OCI-LY1 (cell line): ENCODE results near the gene PXDN.

ENCODE experiments used
- H2AFZ ChIP-seq: fragments of 200-600 bp; sonication (generic), shearing (Covaris generic); 2 replicates; pipeline ENCODE4 v1.6.0; 2014; ENCODE audit warnings: antibody characterized with exemption, mild to moderate bottlenecking, low read length
- H3F3A ChIP-seq: fragments of 200-600 bp; sonication (generic), shearing (Covaris generic); 2 replicates; pipeline ENCODE4 v1.6.0; 2014; ENCODE audit warnings: mild to moderate bottlenecking, antibody characterized with exemption, low read length, moderate library complexity; ENCODE audit not compliant: insufficient read depth
- H3K27ac ChIP-seq: fragments of 200-600 bp; sonication (generic); 2 replicates; pipeline ENCODE4 v1.5.1; 2014; ENCODE audit warnings: low read length, mixed run types, mild to moderate bottlenecking, low read depth; ENCODE audit not compliant: poor library complexity, severe bottlenecking
- H3K27me3 ChIP-seq: fragments of 200-600 bp; sonication (generic); 2 replicates; pipeline ENCODE4 v1.6.0; 2014; ENCODE audit warnings: antibody characterized with exemption, mild to moderate bottlenecking, low read length, moderate library complexity; ENCODE audit not compliant: insufficient read depth
- H3K36me3 ChIP-seq: fragments of 200-600 bp; sonication (generic); 2 replicates; pipeline ENCODE4 v1.6.1; 2014; ENCODE audit warnings: mild to moderate bottlenecking, antibody characterized with exemption, low read length, moderate library complexity, mixed read lengths; ENCODE audit not compliant: insufficient read depth
- H3K4me1 ChIP-seq: fragments of 200-600 bp; sonication (generic); 2 replicates; pipeline ENCODE4 v1.5.1; 2014; ENCODE audit warnings: mild to moderate bottlenecking, low read length, moderate library complexity; ENCODE audit not compliant: insufficient read depth, severe bottlenecking
- H3K4me2 ChIP-seq: fragments of 200-600 bp; sonication (generic), shearing (Covaris generic); 2 replicates; pipeline ENCODE4 v1.6.1; 2014; ENCODE audit warnings: low read length
- H3K4me3 ChIP-seq: fragments of 200-600 bp; sonication (generic); 2 replicates; pipeline ENCODE4 v1.5.1; 2014; ENCODE audit warnings: low read length, low read depth, mild to moderate bottlenecking, mixed read lengths; ENCODE audit not compliant: poor library complexity, severe bottlenecking
- H3K79me2 ChIP-seq: fragments of 200-600 bp; shearing (Covaris generic); 2 replicates; pipeline ENCODE4 v1.6.1; 2016; ENCODE audit warnings: mixed run types, low read length, mixed read lengths; ENCODE audit not compliant: insufficient read depth
- H3K9ac ChIP-seq: fragments of 200-600 bp; sonication (generic), shearing (Covaris generic); 2 replicates; pipeline ENCODE4 v1.6.1; 2014; ENCODE audit warnings: mild to moderate bottlenecking, low read length, mixed read lengths
- H3K9me2 ChIP-seq: fragments of 200-600 bp; sonication (generic), shearing (Covaris generic); 2 replicates; pipeline ENCODE4 v1.6.1; 2014; ENCODE audit warnings: low read depth, mild to moderate bottlenecking, low read length, mixed read lengths
- H3K9me3 ChIP-seq: fragments of 200-600 bp; shearing (Covaris generic); 2 replicates; pipeline ENCODE4 v1.6.1; 2014; ENCODE audit warnings: low read length, mixed read lengths
- H4K20me1 ChIP-seq: fragments of 200-600 bp; sonication (generic), shearing (Covaris generic); 2 replicates; pipeline ENCODE4 v1.6.0; 2016; ENCODE audit warnings: mild to moderate bottlenecking, low read length; ENCODE audit not compliant: insufficient read depth
- EZH2 ChIP-seq: fragments of 200-600 bp; sonication (generic), shearing (Covaris generic); IDR thresholded peaks from 2 replicates; pipeline ENCODE4 v1.8.0; 2017; ENCODE audit warnings: borderline replicate concordance, mixed run types, mild to moderate bottlenecking, antibody characterized with exemption, low read length, moderate library complexity, mixed read lengths
- TF ChIP-seq, protein P1 (sequence below): fragments of 200-600 bp; sonication (generic), shearing (Covaris generic); IDR thresholded peaks from 2 replicates; pipeline ENCODE4 v1.5.1; 2017; ENCODE audit warnings: mild to moderate bottlenecking, antibody characterized with exemption, low read length, moderate library complexity, mixed read lengths

The PXDN gene

DNA sequence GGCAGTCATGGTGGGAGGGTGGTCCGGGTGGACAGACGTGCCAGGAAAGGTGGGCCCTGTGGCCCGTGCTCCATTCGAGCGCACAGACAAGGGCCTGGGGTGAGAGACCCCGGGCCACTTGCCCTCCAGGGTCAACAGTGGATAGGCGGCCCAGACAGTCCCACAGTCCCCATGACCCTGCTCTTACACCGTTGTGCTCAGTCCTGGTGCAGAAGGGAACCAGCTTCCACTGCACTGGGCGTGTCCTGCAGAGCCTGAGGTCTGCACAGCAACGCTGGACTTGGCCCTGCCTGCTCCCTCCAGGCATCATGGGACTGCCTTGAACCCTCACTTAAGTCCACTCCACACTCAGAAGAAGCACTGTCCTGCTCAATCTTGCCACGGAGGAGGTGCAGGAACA lies 52.0 kb downstream of the PXDN start:
- H4K20me1 ChIP-seq, result no peaks in the 10 kb centered on the region
- H3K36me3 ChIP-seq, result no peaks in the 10 kb centered on the region; the same call in 1 of the 2 replicates
- H3K79me2 ChIP-seq, result no peaks in the 10 kb centered on the region

DNA sequence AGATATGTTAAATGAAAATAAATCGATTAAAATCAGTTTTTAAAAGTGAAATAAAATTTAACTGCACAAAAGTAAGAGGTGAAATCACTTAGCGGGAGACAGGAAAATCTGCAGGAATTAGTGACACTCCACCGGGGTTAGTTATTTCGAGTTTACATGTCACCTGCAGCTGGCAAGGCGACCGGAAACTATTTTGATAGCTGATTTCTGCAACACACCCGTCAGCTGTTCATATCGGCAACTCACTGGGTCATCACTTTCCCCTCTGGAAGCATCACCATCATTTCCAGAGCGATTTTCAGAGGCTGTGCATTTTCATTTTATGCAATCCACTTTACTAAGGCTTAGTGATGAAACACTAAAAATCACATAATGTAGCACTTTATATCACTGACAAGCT lies 52.9 kb downstream of the PXDN start:
- no peaks in the 10 kb centered on the region for H3K9me3 ChIP-seq
- H3K4me2 ChIP-seq, result no peak overlapping the region
- no peaks in the 10 kb centered on the region for H3K79me2 ChIP-seq
- no peaks in the 10 kb centered on the region; the same call in 1 of the 2 replicates for H3K36me3 ChIP-seq
- H3F3A ChIP-seq, result no peaks in the 10 kb centered on the region
- TF ChIP-seq EZH2, result no peak
- TF ChIP-seq, protein P1, sequence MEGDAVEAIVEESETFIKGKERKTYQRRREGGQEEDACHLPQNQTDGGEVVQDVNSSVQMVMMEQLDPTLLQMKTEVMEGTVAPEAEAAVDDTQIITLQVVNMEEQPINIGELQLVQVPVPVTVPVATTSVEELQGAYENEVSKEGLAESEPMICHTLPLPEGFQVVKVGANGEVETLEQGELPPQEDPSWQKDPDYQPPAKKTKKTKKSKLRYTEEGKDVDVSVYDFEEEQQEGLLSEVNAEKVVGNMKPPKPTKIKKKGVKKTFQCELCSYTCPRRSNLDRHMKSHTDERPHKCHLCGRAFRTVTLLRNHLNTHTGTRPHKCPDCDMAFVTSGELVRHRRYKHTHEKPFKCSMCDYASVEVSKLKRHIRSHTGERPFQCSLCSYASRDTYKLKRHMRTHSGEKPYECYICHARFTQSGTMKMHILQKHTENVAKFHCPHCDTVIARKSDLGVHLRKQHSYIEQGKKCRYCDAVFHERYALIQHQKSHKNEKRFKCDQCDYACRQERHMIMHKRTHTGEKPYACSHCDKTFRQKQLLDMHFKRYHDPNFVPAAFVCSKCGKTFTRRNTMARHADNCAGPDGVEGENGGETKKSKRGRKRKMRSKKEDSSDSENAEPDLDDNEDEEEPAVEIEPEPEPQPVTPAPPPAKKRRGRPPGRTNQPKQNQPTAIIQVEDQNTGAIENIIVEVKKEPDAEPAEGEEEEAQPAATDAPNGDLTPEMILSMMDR, result no peak
- no peak overlapping the region for H3K4me3 ChIP-seq
- no peak overlapping the region for H3K9ac ChIP-seq
- H3K27me3 ChIP-seq, result 0 out of 2 replicates have a peak, but pooled peaks cover 2% of the 10 kb centered on the region
- H3K4me1 ChIP-seq, result no peaks in the 10 kb centered on the region
- no peak overlapping the region for H2AFZ ChIP-seq
- H3K9me2 ChIP-seq, result no peaks in the 10 kb centered on the region
- no peak overlapping the region for H3K27ac ChIP-seq
- no peaks in the 10 kb centered on the region for H4K20me1 ChIP-seq

More for the DNA sequence above, 52.0 kb downstream of the PXDN start:
- no peak overlapping the region for H3K4me3 ChIP-seq
- H3K27ac ChIP-seq, result no peak overlapping the region
- H3F3A ChIP-seq, result no peaks in the 10 kb centered on the region
- H3K4me2 ChIP-seq, result no peak overlapping the region
- no peaks in the 10 kb centered on the region for H3K4me1 ChIP-seq
- H2AFZ ChIP-seq, result no peak overlapping the region
- H3K27me3 ChIP-seq, result 0 out of 2 replicates have a peak, but pooled peaks cover 5% of the 10 kb centered on the region
- H3K9ac ChIP-seq, result no peak overlapping the region
- TF ChIP-seq, protein P1, result no peak
- TF ChIP-seq EZH2, result no peak
- H3K9me2 ChIP-seq, result no peaks in the 10 kb centered on the region
- no peaks in the 10 kb centered on the region for H3K9me3 ChIP-seq

DNA sequence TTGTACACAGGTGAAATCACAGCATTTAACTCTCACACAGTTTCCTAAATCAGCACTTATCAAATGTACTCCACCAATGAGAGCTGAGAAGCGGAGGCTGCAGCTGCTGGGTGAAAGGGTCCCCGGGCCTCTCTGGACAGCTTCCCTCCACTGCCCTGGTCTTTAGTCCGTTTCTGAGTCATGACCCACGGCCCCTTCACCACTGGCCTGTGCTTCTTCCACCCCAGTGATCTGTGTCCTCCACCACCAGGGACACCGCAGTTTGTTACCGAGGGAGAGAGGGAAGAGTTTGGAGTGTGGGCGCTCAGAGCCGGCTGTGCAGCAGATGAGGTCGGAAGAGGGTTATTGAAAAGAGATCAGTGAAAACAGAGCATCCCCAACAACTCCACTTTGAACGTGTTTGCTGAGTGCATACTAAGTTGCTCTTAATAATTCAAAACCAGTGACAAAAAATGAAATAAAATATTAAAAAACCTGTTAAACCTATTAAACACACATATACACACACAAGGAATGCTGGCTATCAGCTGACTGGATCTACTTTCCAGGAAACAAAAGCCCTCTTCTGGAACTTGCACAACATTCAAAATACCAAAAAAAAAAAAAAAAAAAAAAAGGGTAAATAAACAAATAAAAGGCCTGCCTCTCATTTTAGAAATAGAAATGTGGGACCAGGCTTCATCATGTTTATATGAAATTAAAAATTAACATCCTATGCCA lies 54.1 kb downstream of the PXDN start:
- Histone ChIP-seq H2AFZ (no peak overlapping the region), H4K20me1 (no peaks in the 10 kb centered on the region), H3K4me3 (no peak overlapping the region), H3F3A (no peaks in the 10 kb centered on the region), H3K36me3 (no peaks in the 10 kb centered on the region), H3K4me1 (no peaks in the 10 kb centered on the region), H3K9me3 (no peaks in the 10 kb centered on the region), H3K9ac (no peak overlapping the region), H3K79me2 (no peaks in the 10 kb centered on the region), H3K9me2 (no peaks in the 10 kb centered on the region), H3K27me3 (no peaks in the 10 kb centered on the region), H3K4me2 (no peak overlapping the region), H3K27ac (no peak overlapping the region)
- TF ChIP-seq, protein P1, result no peak
- no peak for TF ChIP-seq EZH2
